Measurements from ENCODE around the gene RABAC1.

GRCh38 chr19:41993612-41994483 is 34.7 kb upstream of the RABAC1 start, which contains the start of gene ATP1A3:
- TF ChIP-seq CTCF (IDR thresholded peaks at IDR 0.05) (no peak), POLR2A (IDR thresholded peaks at IDR 0.05) (no peak)

Measured in lower leg skin (tissue), 3 donors.